ENCODE measurements around the gene MCM9. TPM values are rescaled to one million over a fixed set of nuclear protein-coding genes. Genes with fewer than 3 reads are reported as not detected.
A peak's percentile ranks its signal among the peaks of the same experiment; 100 is the strongest.

MCM9 gene
- polyA plus RNA-seq, 3 donors, result 9.4 to 11.9 (median 9.8) TPM

GRCh38 chr6:118908441-118908840 is 26.5 kb downstream of the MCM9 start:
- Histone ChIP-seq H3K9ac (ENCODE audit: insufficient read depth, low read length, poor library complexity, severe bottlenecking) (no peak overlapping the region), H3K4me1 (ENCODE audit: control insufficient read depth in 1 of 2, insufficient read depth in 2 of 2, low read length in 2 of 2) (no peaks in the 10 kb centered on the region), H2AFZ (ENCODE audit: insufficient read depth, low read depth, low read length, poor library complexity, severe bottlenecking) (no peak overlapping the region), H3K4me3 (replicated peaks in 1 of 3; ENCODE audit: low read depth in 2 of 3, low read length in 3 of 3) (no peak overlapping the region), H3K36me3 (replicated peaks in 1 of 2; ENCODE audit: control insufficient read depth in 1 of 2, insufficient read depth in 2 of 2, low read length in 2 of 2) (peaks cover 89 to 99% of the 10 kb centered on the region in 2 donors), H3K27me3 (ENCODE audit: control insufficient read depth in 2 of 2, insufficient read depth in 2 of 2, low read length in 2 of 2) (no peaks in the 10 kb centered on the region), H3K79me2 (ENCODE audit: insufficient read depth, low read length) (peaks cover 4% of the 10 kb centered on the region), H3K9me3 (replicated peaks in 1 of 2; ENCODE audit: control insufficient read depth in 1 of 2, insufficient read depth in 1 of 2, low read length in 2 of 2) (no peaks in the 10 kb centered on the region), H3K4me2 (replicated peaks; ENCODE audit: extremely low read depth, low read length, poor library complexity, severe bottlenecking) (no peak overlapping the region), H3K27ac (ENCODE audit: low read depth in 1 of 2, low read length in 2 of 2) (no peak overlapping the region), H4K20me1 (ENCODE audit: insufficient read depth, low read length) (peaks cover 10% of the 10 kb centered on the region)
- Mint-ChIP-seq H3K36me3 (peaks cover 71 to 81% of the 10 kb centered on the region in 2 donors), H3K4me3 (no peak overlapping the region), H3K4me1 (no peaks in the 10 kb centered on the region), H3K27me3 (ENCODE audit: low read depth in 3 of 3) (no peaks in the 10 kb centered on the region), H3K27ac (no peak overlapping the region), H3K9me3 (no peaks in the 10 kb centered on the region)
- no peak for DNase-seq
- no peak for TF ChIP-seq CTCF (IDR thresholded peaks at IDR 0.05)
- intact Hi-C loops (cut with micrococcal nuclease), result no loop called here
- no CpG with 5 or more reads among the region's 1 CpG for WGBS (ENCODE audit: insufficient coverage)

GRCh38 chr6:118905851-118906250 is 29.1 kb downstream of the MCM9 start:
- Mint-ChIP-seq H3K27me3 (ENCODE audit: low read depth in 3 of 3) (no peaks in the 10 kb centered on the region), H3K27ac (peak overlapping the region in 1 of 7 donors; percentile 46), H3K9me3 (no peaks in the 10 kb centered on the region), H3K4me1 (peaks cover 1% of the 10 kb centered on the region), H3K36me3 (peaks cover 68 to 83% of the 10 kb centered on the region in 2 donors), H3K4me3 (no peak overlapping the region)
- TF ChIP-seq CTCF (IDR thresholded peaks at IDR 0.05), result no peak
- H3K9ac ChIP-seq (ENCODE audit: insufficient read depth, low read length, poor library complexity, severe bottlenecking), result no peak overlapping the region
- no peak overlapping the region for H2AFZ ChIP-seq (ENCODE audit: insufficient read depth, low read depth, low read length, poor library complexity, severe bottlenecking)
- intact Hi-C loops (cut with micrococcal nuclease), result no loop called here
- no peaks in the 10 kb centered on the region for H3K4me1 ChIP-seq (ENCODE audit: control insufficient read depth in 1 of 2, insufficient read depth in 2 of 2, low read length in 2 of 2)
- no peaks in the 10 kb centered on the region for H3K27me3 ChIP-seq (ENCODE audit: control insufficient read depth in 2 of 2, insufficient read depth in 2 of 2, low read length in 2 of 2)
- H3K79me2 ChIP-seq (ENCODE audit: insufficient read depth, low read length), result peaks cover 24% of the 10 kb centered on the region
- peaks cover 19% of the 10 kb centered on the region for H4K20me1 ChIP-seq (ENCODE audit: insufficient read depth, low read length)
- no peaks in the 10 kb centered on the region for H3K9me3 ChIP-seq (replicated peaks in 1 of 2; ENCODE audit: control insufficient read depth in 1 of 2, insufficient read depth in 1 of 2, low read length in 2 of 2)
- DNase-seq, result no peak
- H3K27ac ChIP-seq (ENCODE audit: low read depth in 1 of 2, low read length in 2 of 2), result no peak overlapping the region
- peaks cover 81 to 93% of the 10 kb centered on the region in 2 donors for H3K36me3 ChIP-seq (replicated peaks in 1 of 2; ENCODE audit: control insufficient read depth in 1 of 2, insufficient read depth in 2 of 2, low read length in 2 of 2)
- no peak overlapping the region for H3K4me2 ChIP-seq (replicated peaks; ENCODE audit: extremely low read depth, low read length, poor library complexity, severe bottlenecking)
- WGBS (ENCODE audit: insufficient coverage), result no CpG with 5 or more reads among the region's 4 CpGs
- H3K4me3 ChIP-seq (replicated peaks in 1 of 3; ENCODE audit: low read depth in 2 of 3, low read length in 3 of 3), result no peak overlapping the region

All from CD14-positive monocyte (primary cell).